OCI-LY7 (cell line): ENCODE data around the gene PICALM.

Source experiments
- EZH2phosphoT487 ChIP-seq: fragments of 200-600 bp; sonication (generic); IDR thresholded peaks from 2 replicates; pipeline ENCODE4 v1.6.1; 2018; ENCODE audit warnings: low read depth, borderline replicate concordance, mild to moderate bottlenecking, mixed run types, antibody characterized with exemption, low read length, moderate library complexity, mixed read lengths
- TF ChIP-seq, protein P1 (sequence below): fragments of 200-600 bp; sonication (generic); conservative IDR thresholded peaks from 2 replicates; pipeline ENCODE4 v1.5.1; 2014; ENCODE audit warnings: mild to moderate bottlenecking, antibody characterized with exemption, low read length, moderate library complexity, mixed read lengths

DNA sequence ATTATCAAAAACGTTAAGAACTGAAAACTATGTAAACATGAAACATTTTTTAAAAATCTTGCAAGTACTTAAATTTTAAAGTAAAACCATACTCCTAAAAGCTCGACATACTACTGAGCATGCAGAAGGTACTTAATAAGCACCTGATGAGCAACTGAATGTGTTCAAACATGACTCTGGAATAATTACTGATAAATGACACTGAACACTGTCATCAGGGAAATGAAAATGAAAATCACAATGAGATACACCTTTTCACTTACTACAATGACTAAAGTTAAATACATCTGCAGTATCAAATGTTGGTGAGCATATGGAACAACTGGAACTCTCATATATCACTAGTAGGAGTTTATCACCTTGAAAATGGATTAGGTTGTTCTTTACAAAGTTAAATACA lies 65.2 kb downstream of the PICALM start:
- TF ChIP-seq, protein P1, sequence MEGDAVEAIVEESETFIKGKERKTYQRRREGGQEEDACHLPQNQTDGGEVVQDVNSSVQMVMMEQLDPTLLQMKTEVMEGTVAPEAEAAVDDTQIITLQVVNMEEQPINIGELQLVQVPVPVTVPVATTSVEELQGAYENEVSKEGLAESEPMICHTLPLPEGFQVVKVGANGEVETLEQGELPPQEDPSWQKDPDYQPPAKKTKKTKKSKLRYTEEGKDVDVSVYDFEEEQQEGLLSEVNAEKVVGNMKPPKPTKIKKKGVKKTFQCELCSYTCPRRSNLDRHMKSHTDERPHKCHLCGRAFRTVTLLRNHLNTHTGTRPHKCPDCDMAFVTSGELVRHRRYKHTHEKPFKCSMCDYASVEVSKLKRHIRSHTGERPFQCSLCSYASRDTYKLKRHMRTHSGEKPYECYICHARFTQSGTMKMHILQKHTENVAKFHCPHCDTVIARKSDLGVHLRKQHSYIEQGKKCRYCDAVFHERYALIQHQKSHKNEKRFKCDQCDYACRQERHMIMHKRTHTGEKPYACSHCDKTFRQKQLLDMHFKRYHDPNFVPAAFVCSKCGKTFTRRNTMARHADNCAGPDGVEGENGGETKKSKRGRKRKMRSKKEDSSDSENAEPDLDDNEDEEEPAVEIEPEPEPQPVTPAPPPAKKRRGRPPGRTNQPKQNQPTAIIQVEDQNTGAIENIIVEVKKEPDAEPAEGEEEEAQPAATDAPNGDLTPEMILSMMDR, result no peak
- TF ChIP-seq EZH2phosphoT487, result no peak
